Caco-2 (cell line): ENCODE data around the gene NKTR. TPM values are rescaled to one million over a fixed set of nuclear protein-coding genes. Genes with fewer than 3 reads are reported as not detected.

Experiments used
- BruUV-seq: library from RNA; stranded (reverse); fragments of 400-500 nt; replicated peaks from 2 replicates; lab custom pipeline; 2021; lab: Mats Ljungman, UMichigan
- CTCF ChIA-PET: fragments of 300-600 bp; sonication (Branson Sonifier 250); formaldehyde crosslinking; loops from one replicate; lab custom pipeline; 2022; ENCODE audit warnings: antibody characterized with exemption; lab: Charles Lee
- POLR2A ChIA-PET: fragments of 300-600 bp; sonication (Branson Sonifier 250); formaldehyde crosslinking; loops from one replicate; lab custom pipeline; 2022; ENCODE audit warnings: antibody characterized with exemption; lab: Charles Lee
- DNase-seq, 2 experiments: peaks; one replicate each; pipeline versions ENCODE4 v3.0.0 to v3.0.0-alpha.2; 2020 to 2022
- H3K27me3 ChIP-seq: replicated peaks from 2 replicates; pipeline ENCODE4 v1.6.0; 2011; ENCODE audit warnings: low read length; ENCODE audit not compliant: control insufficient read depth, insufficient read depth
- H3K36me3 ChIP-seq: 2 replicates; pipeline ENCODE4 v1.5.1; 2011; ENCODE audit warnings: low read length; ENCODE audit not compliant: control insufficient read depth, insufficient read depth
- H3K4me1 ChIP-seq: fragments of 250-450 bp; sonication (Bioruptor Pico); 2 replicates; pipeline ENCODE4 v1.5.1; 2020; ENCODE audit warnings: mild to moderate bottlenecking
- H3K4me3 ChIP-seq: 2 replicates; pipeline ENCODE4 v1.5.1; 2011; ENCODE audit warnings: low read depth, mild to moderate bottlenecking, control low read depth, low read length
- H3K9me3 ChIP-seq: fragments of 250-450 bp; sonication (Bioruptor Pico); 2 replicates; pipeline ENCODE4 v1.5.1; 2020; ENCODE audit warnings: mild to moderate bottlenecking, moderate library complexity
- H3K27ac Mint-ChIP-seq: one replicate; pipeline ENCODE4 v1.8.0; 2022; ENCODE audit warnings: mixed read lengths; ENCODE audit not compliant: unreplicated experiment
- H3K27me3 Mint-ChIP-seq: one replicate; pipeline ENCODE4 v1.8.0; 2022; ENCODE audit warnings: mixed read lengths; ENCODE audit not compliant: insufficient read depth, unreplicated experiment
- H3K36me3 Mint-ChIP-seq: one replicate; pipeline ENCODE4 v1.8.0; 2022; ENCODE audit warnings: mild to moderate bottlenecking, mixed read lengths; ENCODE audit not compliant: insufficient read depth, unreplicated experiment
- H3K4me1 Mint-ChIP-seq: one replicate; pipeline ENCODE4 v1.8.0; 2022; ENCODE audit warnings: low read depth, mixed read lengths; ENCODE audit not compliant: unreplicated experiment
- H3K4me3 Mint-ChIP-seq: one replicate; pipeline ENCODE4 v1.8.0; 2022; ENCODE audit warnings: mild to moderate bottlenecking, moderate library complexity, mixed read lengths; ENCODE audit not compliant: unreplicated experiment
- H3K9me3 Mint-ChIP-seq: one replicate; pipeline ENCODE4 v1.8.0; 2022; ENCODE audit warnings: mixed read lengths; ENCODE audit not compliant: unreplicated experiment
- CTCF ChIP-seq, 2 experiments: fragments of 200-600 bp in 1 of 2; IDR thresholded peaks; 1 replicate in 1 of 2; 2 replicates in 1 of 2; pipeline versions ENCODE4 v1.5.1 to v1.8.0; 2011 to 2022; ENCODE audit warnings: antibody characterized with exemption in 1 of 2, control low read depth in 1 of 2, inconsistent platforms in 1 of 2, low read depth in 1 of 2, low read length in 1 of 2, mild to moderate bottlenecking in 1 of 2, moderate library complexity in 1 of 2; ENCODE audit not compliant: insufficient read depth in 1 of 2, severe bottlenecking in 1 of 2, unreplicated experiment in 1 of 2
- intact Hi-C: fragments of 100-400 bp; cut with micrococcal nuclease; formaldehyde crosslinking; loops from one replicate; pipeline ENCODE4 v1.10.0; 2022; ENCODE audit not compliant: unreplicated experiment
- total RNA-seq: library from RNA; stranded (reverse); gene quantifications from 2 replicates; pipeline ENCODE4 v1.2.3, GENCODE V29; 2022

The NKTR gene
- total RNA-seq, 1 experiment from 2014 or later = 66.6 TPM

GRCh38 chr3:42694366-42694765 is 93.9 kb downstream of the NKTR start:
- Histone ChIP-seq H3K27me3 (no peaks in the 10 kb centered on the region; the same call in 1 of the 2 replicates), H3K4me1 (no peaks in the 10 kb centered on the region), H3K4me3 (no peak overlapping the region), H3K9me3 (no peaks in the 10 kb centered on the region), H3K36me3 (no peaks in the 10 kb centered on the region)
- CTCF ChIA-PET = no interaction called here
- POLR2A ChIA-PET = no interaction called here
- Mint-ChIP-seq H3K36me3 (no peaks in the 10 kb centered on the region), H3K4me1 (no peaks in the 10 kb centered on the region), H3K9me3 (no peaks in the 10 kb centered on the region), H3K4me3 (no peak overlapping the region), H3K27ac (no peak overlapping the region), H3K27me3 (peaks cover 5% of the 10 kb centered on the region)
- intact Hi-C loops = no loop called here
- DNase-seq = no peak
- no TSS peak for BruUV-seq
- no peak for TF ChIP-seq CTCF (IDR thresholded peaks at IDR 0.05; ENCODE audit: insufficient read depth in 1 of 2, low read depth in 1 of 2, low read length in 1 of 2, severe bottlenecking in 1 of 2, unreplicated experiment in 1 of 2)

- POLR2A ChIA-PET = no interaction called here
- BruUV-seq = no TSS peak
- no peaks in the 10 kb centered on the region for H3K4me1 ChIP-seq
- Mint-ChIP-seq H3K4me3 (no peak overlapping the region), H3K36me3 (no peaks in the 10 kb centered on the region), H3K9me3 (no peaks in the 10 kb centered on the region), H3K27ac (no peak overlapping the region), H3K4me1 (no peaks in the 10 kb centered on the region), H3K27me3 (peaks cover 5% of the 10 kb centered on the region)
- no peaks in the 10 kb centered on the region; the same call in 1 of the 2 replicates for H3K27me3 ChIP-seq
- no peak for TF ChIP-seq CTCF (IDR thresholded peaks at IDR 0.05; ENCODE audit: insufficient read depth in 1 of 2, low read depth in 1 of 2, low read length in 1 of 2, severe bottlenecking in 1 of 2, unreplicated experiment in 1 of 2)
- no peak for DNase-seq
- no peak overlapping the region for H3K4me3 ChIP-seq
- H3K9me3 ChIP-seq = no peaks in the 10 kb centered on the region
- H3K36me3 ChIP-seq = no peaks in the 10 kb centered on the region
- CTCF ChIA-PET = no interaction called here
- intact Hi-C loops = no loop called here
These were observed 96.1 kb downstream of the NKTR start for GRCh38 chr3:42696356-42697288.

GRCh38 chr3:42697289-42698051 is 97.0 kb downstream of the NKTR start:
- no peak overlapping the region for H3K4me3 ChIP-seq
- Mint-ChIP-seq H3K4me1 (no peaks in the 10 kb centered on the region), H3K9me3 (no peaks in the 10 kb centered on the region), H3K36me3 (no peaks in the 10 kb centered on the region), H3K4me3 (no peak overlapping the region), H3K27me3 (peaks cover 5% of the 10 kb centered on the region), H3K27ac (no peak overlapping the region)
- H3K9me3 ChIP-seq = no peaks in the 10 kb centered on the region
- CTCF ChIA-PET = no interaction called here
- POLR2A ChIA-PET = no interaction called here
- no TSS peak for BruUV-seq
- no peaks in the 10 kb centered on the region for H3K4me1 ChIP-seq
- intact Hi-C loops = no loop called here
- no peak for DNase-seq
- no peaks in the 10 kb centered on the region for H3K36me3 ChIP-seq
- no peaks in the 10 kb centered on the region; the same call in 1 of the 2 replicates for H3K27me3 ChIP-seq
- TF ChIP-seq CTCF (IDR thresholded peaks at IDR 0.05; ENCODE audit: insufficient read depth in 1 of 2, low read depth in 1 of 2, low read length in 1 of 2, severe bottlenecking in 1 of 2, unreplicated experiment in 1 of 2) = no peak
